TTC549 (cell line): Measurements from ENCODE around the gene UBAP2L.
"Not testable (repeated sequence)": the region's sequence is repeated elsewhere in the genome, so short reads cannot be mapped to it uniquely, and the experiment has no call there.

Source experiments
- FAIRE-seq: peaks from 2 replicates; lab custom pipeline; 2012; peaks lifted over from hg19 to GRCh38; lab: Jason Lieb, UNC

The UBAP2L gene

GRCh38 chr1:154312229-154313065 lies 91.7 kb downstream of the UBAP2L start:
- FAIRE-seq, result not testable (repeated sequence)

- no peak for FAIRE-seq
Observed at GRCh38 chr1:154313066-154313356, 92.3 kb downstream of the UBAP2L start.

- not testable (repeated sequence) for FAIRE-seq
Observed at GRCh38 chr1:154314226-154314625, 93.5 kb downstream of the UBAP2L start.

- FAIRE-seq, result no peak
Observed at GRCh38 chr1:154316704-154317103, 95.9 kb downstream of the UBAP2L start.

GRCh38 chr1:154318386-154318785 lies 97.6 kb downstream of the UBAP2L start:
- no peak for FAIRE-seq
